Ascending aorta (tissue), 2 donors: ENCODE results near the gene LRRC14B. TPM values are rescaled to one million over a fixed set of nuclear protein-coding genes. Genes with fewer than 3 reads are reported as not detected.

Experiments
- DNase-seq, 2 donors: peaks; one replicate each; pipeline ENCODE4 v3.0.0-alpha.2; 2019; ENCODE audit warnings: low spot score in 2 of 2
- H3K27ac ChIP-seq, 2 donors: fragments of 200-600 bp; sonication (generic); one replicate each; pipeline ENCODE4 v1.5.1; 2016 to 2017; ENCODE audit warnings: mild to moderate bottlenecking in 1 of 2
- H3K27me3 ChIP-seq: fragments of 200-600 bp; sonication (generic); one replicate; pipeline ENCODE4 v1.5.1; 2017
- H3K36me3 ChIP-seq, 2 donors: fragments of 200-600 bp; sonication (generic); one replicate each; pipeline ENCODE4 v1.5.1; 2016
- H3K4me1 ChIP-seq, 2 donors: fragments of 200-600 bp; sonication (generic); one replicate each; pipeline ENCODE4 v1.5.1; 2016 to 2017; ENCODE audit warnings: mild to moderate bottlenecking in 1 of 2
- H3K4me3 ChIP-seq, 2 donors: fragments of 200-600 bp; sonication (generic); one replicate each; pipeline ENCODE4 v1.5.1; 2016 to 2017; ENCODE audit warnings: mild to moderate bottlenecking in 1 of 2
- H3K9me3 ChIP-seq, 2 donors: fragments of 200-600 bp; sonication (generic); one replicate each; pipeline ENCODE4 v1.5.1; 2016
- CTCF ChIP-seq, 3 experiments: fragments of 200-600 bp in 2 of 3; fragments of 450-650 bp in 1 of 3; sonication (generic) in 2 of 3; IDR thresholded peaks; one replicate each; pipeline ENCODE4 v1.5.1; 2016 to 2019; ENCODE audit warnings: antibody characterized with exemption in 3 of 3, mild to moderate bottlenecking in 1 of 3, moderate library complexity in 1 of 3
- intact Hi-C: fragments of 100-400 bp; cut with DNase I; formaldehyde crosslinking; loops from one replicate; pipeline ENCODE4 v1.15.1; 2023
- total RNA-seq: library from RNA; depleted of rRNA; stranded (reverse); fragments of >200 nt; gene quantifications from one replicate; pipeline ENCODE4 v1.1.0, GENCODE V29; 2016

Gene LRRC14B
- total RNA-seq, 1 donor from 2014 or later = not detected

- H3K36me3 ChIP-seq = no peaks in the 10 kb centered on the region
- TF ChIP-seq CTCF (IDR thresholded peaks at IDR 0.05) = no peak
- peaks cover 0 to 6% of the 10 kb centered on the region in 2 donors for H3K4me1 ChIP-seq
- DNase-seq = no peak
- H3K4me3 ChIP-seq = no peak overlapping the region
- intact Hi-C loops = no loop called here
- H3K9me3 ChIP-seq = no peaks in the 10 kb centered on the region
- H3K27me3 ChIP-seq = no peaks in the 10 kb centered on the region
- no peak overlapping the region for H3K27ac ChIP-seq
These were observed 6.8 kb upstream of the LRRC14B start for GRCh38 chr5:184471-184870.

- H3K4me3 ChIP-seq = no peak overlapping the region
- H3K4me1 ChIP-seq = peaks cover under 1 to 6% of the 10 kb centered on the region in 2 donors
- intact Hi-C loops = no loop called here
- H3K36me3 ChIP-seq = no peaks in the 10 kb centered on the region
- no peak for TF ChIP-seq CTCF (IDR thresholded peaks at IDR 0.05)
- no peaks in the 10 kb centered on the region for H3K9me3 ChIP-seq
- no peaks in the 10 kb centered on the region for H3K27me3 ChIP-seq
- no peak overlapping the region for H3K27ac ChIP-seq
- no peak for DNase-seq
These were observed 5.9 kb upstream of the LRRC14B start for GRCh38 chr5:185095-186070.

- intact Hi-C loops = no loop called here
- TF ChIP-seq CTCF (IDR thresholded peaks at IDR 0.05) = no peak
- Histone ChIP-seq H3K9me3 (no peaks in the 10 kb centered on the region), H3K27me3 (no peaks in the 10 kb centered on the region), H3K36me3 (no peaks in the 10 kb centered on the region), H3K4me3 (no peak overlapping the region), H3K27ac (no peak overlapping the region), H3K4me1 (peaks cover 6% of the 10 kb centered on the region in 2 donors)
- no peak for DNase-seq
These were observed 4.9 kb upstream of the LRRC14B start for GRCh38 chr5:186091-187041.

DNA sequence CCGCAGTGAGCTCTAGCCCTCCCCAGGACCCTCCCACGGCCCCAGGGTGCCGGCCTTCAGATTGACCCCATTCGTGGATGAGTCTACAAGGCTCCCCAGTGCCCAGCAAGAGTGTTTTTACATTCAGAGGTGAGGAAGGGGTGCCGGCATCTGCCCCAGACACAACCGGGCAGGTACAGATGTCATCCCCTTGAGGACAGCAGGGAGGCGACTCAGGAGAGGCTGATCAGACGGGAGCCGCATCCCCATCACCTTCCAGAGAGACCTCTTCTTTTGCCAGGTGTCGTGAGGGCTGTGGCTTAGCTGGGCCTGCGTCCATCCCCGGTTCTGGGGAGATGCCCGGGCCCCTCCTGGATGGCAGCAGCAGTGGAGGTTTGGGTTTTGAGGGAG is 4.3 kb upstream of the LRRC14B start:
- peaks cover 6% of the 10 kb centered on the region in 2 donors for H3K4me1 ChIP-seq
- no peaks in the 10 kb centered on the region for H3K9me3 ChIP-seq
- no peaks in the 10 kb centered on the region for H3K27me3 ChIP-seq
- no peak overlapping the region for H3K27ac ChIP-seq
- no peak for DNase-seq
- intact Hi-C loops = no loop called here
- H3K4me3 ChIP-seq = no peak overlapping the region
- no peaks in the 10 kb centered on the region for H3K36me3 ChIP-seq
- no peak for TF ChIP-seq CTCF (IDR thresholded peaks at IDR 0.05)

- Histone ChIP-seq H3K27ac (no peak overlapping the region), H3K27me3 (no peaks in the 10 kb centered on the region), H3K9me3 (no peaks in the 10 kb centered on the region), H3K4me1 (peaks cover 6% of the 10 kb centered on the region in 2 donors), H3K36me3 (no peaks in the 10 kb centered on the region), H3K4me3 (peak overlapping the region; percentile 7 to 45)
- no peak for TF ChIP-seq CTCF (IDR thresholded peaks at IDR 0.05)
- no peak for DNase-seq
- intact Hi-C loops = loop anchor here (1.0 kb wide), 1 partner anchor 30 kb away; the partner anchor contains the start of genes CCDC127 and SDHA
These were observed 3.5 kb upstream of the LRRC14B start for GRCh38 chr5:187617-188451.
